ENCODE measurements around the gene PNPLA2. TPM values are rescaled to one million over a fixed set of nuclear protein-coding genes. Genes with fewer than 3 reads are reported as not detected.

Gene PNPLA2
- total and polyA plus RNA-seq, 2 of the 8 experiments (the other 6 are each of a cell fraction or from before 2014, with no cell fraction given): 30.9 to 62.1 TPM

DNA sequence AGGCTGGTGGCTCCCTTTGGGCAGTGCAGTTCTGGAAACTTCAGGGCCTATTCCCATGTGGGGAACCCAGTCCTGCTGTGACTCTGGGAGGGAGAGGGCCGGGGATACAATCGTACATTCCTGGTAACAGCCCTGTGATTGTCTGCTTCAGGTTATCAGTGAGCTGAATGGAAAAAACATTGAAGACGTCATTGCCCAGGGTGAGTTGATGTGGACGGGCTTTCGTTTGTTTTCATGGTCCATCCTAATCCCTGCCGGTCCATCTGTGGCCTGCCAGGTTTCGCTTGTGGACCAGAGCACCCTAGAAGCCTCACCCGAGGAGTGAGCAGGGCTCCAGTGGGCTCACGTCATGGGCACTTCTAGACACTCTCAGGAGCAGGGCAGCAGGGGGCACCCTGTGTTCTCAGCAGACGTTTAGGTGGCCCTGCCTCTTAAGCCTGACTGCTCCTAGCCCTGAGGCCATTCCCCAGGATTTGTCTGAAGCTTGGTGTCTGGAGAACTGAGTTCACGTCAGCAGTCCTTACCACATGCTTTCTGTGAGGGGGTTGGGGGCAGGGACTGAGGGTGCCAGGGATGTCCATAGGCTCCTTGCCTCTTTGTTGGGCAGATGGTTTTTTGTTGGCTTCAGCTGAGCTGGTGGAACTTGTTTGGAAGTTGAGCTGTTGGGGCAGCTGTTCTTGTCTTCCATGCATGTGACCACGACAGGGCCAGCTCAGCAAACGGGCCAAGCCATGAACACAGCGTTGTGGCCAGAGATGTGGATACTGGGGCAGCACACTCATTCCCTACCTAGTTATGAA is 7.1 kb upstream of the PNPLA2 start (continued):
- TF ChIP-seq, protein P1, sequence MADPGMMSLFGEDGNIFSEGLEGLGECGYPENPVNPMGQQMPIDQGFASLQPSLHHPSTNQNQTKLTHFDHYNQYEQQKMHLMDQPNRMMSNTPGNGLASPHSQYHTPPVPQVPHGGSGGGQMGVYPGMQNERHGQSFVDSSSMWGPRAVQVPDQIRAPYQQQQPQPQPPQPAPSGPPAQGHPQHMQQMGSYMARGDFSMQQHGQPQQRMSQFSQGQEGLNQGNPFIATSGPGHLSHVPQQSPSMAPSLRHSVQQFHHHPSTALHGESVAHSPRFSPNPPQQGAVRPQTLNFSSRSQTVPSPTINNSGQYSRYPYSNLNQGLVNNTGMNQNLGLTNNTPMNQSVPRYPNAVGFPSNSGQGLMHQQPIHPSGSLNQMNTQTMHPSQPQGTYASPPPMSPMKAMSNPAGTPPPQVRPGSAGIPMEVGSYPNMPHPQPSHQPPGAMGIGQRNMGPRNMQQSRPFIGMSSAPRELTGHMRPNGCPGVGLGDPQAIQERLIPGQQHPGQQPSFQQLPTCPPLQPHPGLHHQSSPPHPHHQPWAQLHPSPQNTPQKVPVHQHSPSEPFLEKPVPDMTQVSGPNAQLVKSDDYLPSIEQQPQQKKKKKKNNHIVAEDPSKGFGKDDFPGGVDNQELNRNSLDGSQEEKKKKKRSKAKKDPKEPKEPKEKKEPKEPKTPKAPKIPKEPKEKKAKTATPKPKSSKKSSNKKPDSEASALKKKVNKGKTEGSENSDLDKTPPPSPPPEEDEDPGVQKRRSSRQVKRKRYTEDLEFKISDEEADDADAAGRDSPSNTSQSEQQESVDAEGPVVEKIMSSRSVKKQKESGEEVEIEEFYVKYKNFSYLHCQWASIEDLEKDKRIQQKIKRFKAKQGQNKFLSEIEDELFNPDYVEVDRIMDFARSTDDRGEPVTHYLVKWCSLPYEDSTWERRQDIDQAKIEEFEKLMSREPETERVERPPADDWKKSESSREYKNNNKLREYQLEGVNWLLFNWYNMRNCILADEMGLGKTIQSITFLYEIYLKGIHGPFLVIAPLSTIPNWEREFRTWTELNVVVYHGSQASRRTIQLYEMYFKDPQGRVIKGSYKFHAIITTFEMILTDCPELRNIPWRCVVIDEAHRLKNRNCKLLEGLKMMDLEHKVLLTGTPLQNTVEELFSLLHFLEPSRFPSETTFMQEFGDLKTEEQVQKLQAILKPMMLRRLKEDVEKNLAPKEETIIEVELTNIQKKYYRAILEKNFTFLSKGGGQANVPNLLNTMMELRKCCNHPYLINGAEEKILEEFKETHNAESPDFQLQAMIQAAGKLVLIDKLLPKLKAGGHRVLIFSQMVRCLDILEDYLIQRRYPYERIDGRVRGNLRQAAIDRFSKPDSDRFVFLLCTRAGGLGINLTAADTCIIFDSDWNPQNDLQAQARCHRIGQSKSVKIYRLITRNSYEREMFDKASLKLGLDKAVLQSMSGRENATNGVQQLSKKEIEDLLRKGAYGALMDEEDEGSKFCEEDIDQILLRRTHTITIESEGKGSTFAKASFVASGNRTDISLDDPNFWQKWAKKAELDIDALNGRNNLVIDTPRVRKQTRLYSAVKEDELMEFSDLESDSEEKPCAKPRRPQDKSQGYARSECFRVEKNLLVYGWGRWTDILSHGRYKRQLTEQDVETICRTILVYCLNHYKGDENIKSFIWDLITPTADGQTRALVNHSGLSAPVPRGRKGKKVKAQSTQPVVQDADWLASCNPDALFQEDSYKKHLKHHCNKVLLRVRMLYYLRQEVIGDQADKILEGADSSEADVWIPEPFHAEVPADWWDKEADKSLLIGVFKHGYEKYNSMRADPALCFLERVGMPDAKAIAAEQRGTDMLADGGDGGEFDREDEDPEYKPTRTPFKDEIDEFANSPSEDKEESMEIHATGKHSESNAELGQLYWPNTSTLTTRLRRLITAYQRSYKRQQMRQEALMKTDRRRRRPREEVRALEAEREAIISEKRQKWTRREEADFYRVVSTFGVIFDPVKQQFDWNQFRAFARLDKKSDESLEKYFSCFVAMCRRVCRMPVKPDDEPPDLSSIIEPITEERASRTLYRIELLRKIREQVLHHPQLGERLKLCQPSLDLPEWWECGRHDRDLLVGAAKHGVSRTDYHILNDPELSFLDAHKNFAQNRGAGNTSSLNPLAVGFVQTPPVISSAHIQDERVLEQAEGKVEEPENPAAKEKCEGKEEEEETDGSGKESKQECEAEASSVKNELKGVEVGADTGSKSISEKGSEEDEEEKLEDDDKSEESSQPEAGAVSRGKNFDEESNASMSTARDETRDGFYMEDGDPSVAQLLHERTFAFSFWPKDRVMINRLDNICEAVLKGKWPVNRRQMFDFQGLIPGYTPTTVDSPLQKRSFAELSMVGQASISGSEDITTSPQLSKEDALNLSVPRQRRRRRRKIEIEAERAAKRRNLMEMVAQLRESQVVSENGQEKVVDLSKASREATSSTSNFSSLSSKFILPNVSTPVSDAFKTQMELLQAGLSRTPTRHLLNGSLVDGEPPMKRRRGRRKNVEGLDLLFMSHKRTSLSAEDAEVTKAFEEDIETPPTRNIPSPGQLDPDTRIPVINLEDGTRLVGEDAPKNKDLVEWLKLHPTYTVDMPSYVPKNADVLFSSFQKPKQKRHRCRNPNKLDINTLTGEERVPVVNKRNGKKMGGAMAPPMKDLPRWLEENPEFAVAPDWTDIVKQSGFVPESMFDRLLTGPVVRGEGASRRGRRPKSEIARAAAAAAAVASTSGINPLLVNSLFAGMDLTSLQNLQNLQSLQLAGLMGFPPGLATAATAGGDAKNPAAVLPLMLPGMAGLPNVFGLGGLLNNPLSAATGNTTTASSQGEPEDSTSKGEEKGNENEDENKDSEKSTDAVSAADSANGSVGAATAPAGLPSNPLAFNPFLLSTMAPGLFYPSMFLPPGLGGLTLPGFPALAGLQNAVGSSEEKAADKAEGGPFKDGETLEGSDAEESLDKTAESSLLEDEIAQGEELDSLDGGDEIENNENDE (IDR thresholded peaks at IDR 0.05; ENCODE audit: insufficient replicate concordance, low read length): no peak
- TF ChIP-seq BACH1 (IDR thresholded peaks at IDR 0.05; ENCODE audit: low read length): no peak
- no peak for TF ChIP-seq GABPA (IDR thresholded peaks at IDR 0.05; ENCODE audit: borderline replicate concordance, insufficient read depth, low read length)
- no peak for TF ChIP-seq SIN3A (conservative IDR thresholded peaks at IDR 0.05 in 1 of 2, IDR thresholded peaks at IDR 0.05 in 1 of 2; ENCODE audit: low read depth in 1 of 2, low read length in 2 of 2)

Data from H1 (cell line).